ENCODE results near the gene SPATA20.

SPATA20 gene

GRCh38 chr17:50541716-50542688 lies 5.0 kb upstream of the SPATA20 start:
- POLR2A ChIA-PET: interaction anchor here (1.2 kb wide), 1 partner anchor 324 kb away, joined by 6 read pairs; the partner anchor contains the start of gene TOB1
- CTCF ChIA-PET: interaction anchor here (0.8 to 2.9 kb wide), 14 partner anchors 9 to 415 kb away, joined by 3 to 11 read pairs (median 4); partner anchors contain the start of gene RSAD1

GRCh38 chr17:50542795-50543774 lies 3.9 kb upstream of the SPATA20 start:
- POLR2A ChIA-PET: interaction anchor here (1.2 kb wide), 1 partner anchor 323 kb away, joined by 6 read pairs; the partner anchor contains the start of gene TOB1
- no peak for DNase-seq (ENCODE audit: extremely low spot score)
- CTCF ChIA-PET: interaction anchor here (0.9 to 2.9 kb wide), 15 partner anchors 8 to 414 kb away, joined by 3 to 11 read pairs (median 4); partner anchors contain the start of gene RSAD1
- no peak for TF ChIP-seq CTCF (IDR thresholded peaks at IDR 0.05; ENCODE audit: control extremely low read depth, extremely low read depth, low read depth, missing control alignments)

More at GRCh38 chr17:50541716-50542688, 5.0 kb upstream of the SPATA20 start:
- DNase-seq (ENCODE audit: extremely low spot score): peak; percentile 98
- TF ChIP-seq CTCF (IDR thresholded peaks at IDR 0.05; ENCODE audit: control extremely low read depth, extremely low read depth, low read depth, missing control alignments): peak; percentile 27

GRCh38 chr17:50544516-50544915 lies 2.5 kb upstream of the SPATA20 start:
- no peak for TF ChIP-seq CTCF (IDR thresholded peaks at IDR 0.05; ENCODE audit: control extremely low read depth, extremely low read depth, low read depth, missing control alignments)
- no peak for DNase-seq (ENCODE audit: extremely low spot score)
- ChIA-PET POLR2A (no interaction called here), CTCF (interaction anchor here (0.9 to 2.9 kb wide), 5 partner anchors 12 to 152 kb away, joined by 3 to 11 read pairs (median 7); no protein-coding TSS in a partner anchor)

GRCh38 chr17:50545311-50545710 lies 1.7 kb upstream of the SPATA20 start:
- no peak for TF ChIP-seq CTCF (IDR thresholded peaks at IDR 0.05; ENCODE audit: control extremely low read depth, extremely low read depth, low read depth, missing control alignments)
- ChIA-PET POLR2A (no interaction called here), CTCF (interaction anchor here (2.3 to 2.8 kb wide), 3 partner anchors 34 to 81 kb away, joined by 7 to 9 read pairs (median 8); no protein-coding TSS in a partner anchor)
- DNase-seq (ENCODE audit: extremely low spot score): no peak

- POLR2A ChIA-PET: no interaction called here
- no peak for TF ChIP-seq CTCF (IDR thresholded peaks at IDR 0.05; ENCODE audit: control extremely low read depth, extremely low read depth, low read depth, missing control alignments)
- CTCF ChIA-PET: interaction anchor here (0.7 to 2.3 kb wide), 7 partner anchors 9 to 135 kb away, joined by 3 to 10 read pairs (median 4); partner anchors contain the start of gene CACNA1G
- no peak for DNase-seq (ENCODE audit: extremely low spot score)
Measured at GRCh38 chr17:50546701-50547034, 306 bp upstream of the SPATA20 start.

- no peak for DNase-seq (ENCODE audit: extremely low spot score)
- ChIA-PET POLR2A (no interaction called here), CTCF (interaction anchor here (0.9 to 1.7 kb wide), 4 partner anchors 13 to 150 kb away, joined by 3 to 4 read pairs (median 4); partner anchors contain the start of genes CACNA1G and LRRC59)
- no peak for TF ChIP-seq CTCF (IDR thresholded peaks at IDR 0.05; ENCODE audit: control extremely low read depth, extremely low read depth, low read depth, missing control alignments)
Measured at GRCh38 chr17:50547736-50548083, 736 bp downstream of the SPATA20 start.

Data from GM10248 (cell line).